ENCODE measurements around the gene EDC3.
"Not testable (repeated sequence)": the region's sequence is repeated elsewhere in the genome, so short reads cannot be mapped to it uniquely, and the experiment has no call there.

EDC3 gene

DNA sequence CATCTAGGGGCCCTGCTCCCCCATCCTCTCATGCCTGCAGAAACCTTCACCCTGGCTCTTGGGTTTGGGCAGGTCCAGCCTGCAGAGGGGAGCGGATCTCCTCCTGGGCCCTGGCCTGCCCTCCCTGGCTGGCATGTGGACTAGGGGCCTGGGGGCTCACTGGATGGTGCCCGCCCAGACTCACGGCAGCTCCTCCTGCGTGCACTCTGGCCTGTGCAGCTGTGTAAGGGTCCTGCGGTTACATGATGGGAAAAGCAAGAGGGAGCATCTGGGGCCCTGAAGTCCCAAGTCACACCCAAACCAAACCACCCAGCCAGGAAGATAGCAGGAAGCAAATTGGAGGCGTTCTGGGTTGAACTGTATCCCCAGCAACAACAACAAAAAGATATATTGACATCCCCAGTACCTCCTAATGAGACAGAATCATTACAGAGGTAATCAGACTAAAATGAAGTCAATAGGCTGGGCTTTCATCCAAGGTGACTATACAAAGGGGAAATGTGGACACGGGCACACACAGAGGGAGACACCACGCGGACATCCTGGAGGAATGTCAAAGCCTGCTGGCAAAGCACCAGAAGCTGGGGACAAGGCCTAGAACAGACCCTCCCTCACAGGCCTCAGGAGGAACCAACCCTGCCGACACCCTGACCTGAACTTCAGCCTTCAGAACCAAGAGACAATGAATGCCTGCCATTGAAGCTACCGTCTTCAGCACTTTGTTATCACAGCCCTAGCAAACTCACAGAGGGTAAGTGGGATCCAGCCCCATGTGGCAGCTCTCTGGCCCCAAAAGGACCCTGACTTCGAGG lies 90.6 kb downstream of the EDC3 start:
- DNase-seq, result no peak

DNA sequence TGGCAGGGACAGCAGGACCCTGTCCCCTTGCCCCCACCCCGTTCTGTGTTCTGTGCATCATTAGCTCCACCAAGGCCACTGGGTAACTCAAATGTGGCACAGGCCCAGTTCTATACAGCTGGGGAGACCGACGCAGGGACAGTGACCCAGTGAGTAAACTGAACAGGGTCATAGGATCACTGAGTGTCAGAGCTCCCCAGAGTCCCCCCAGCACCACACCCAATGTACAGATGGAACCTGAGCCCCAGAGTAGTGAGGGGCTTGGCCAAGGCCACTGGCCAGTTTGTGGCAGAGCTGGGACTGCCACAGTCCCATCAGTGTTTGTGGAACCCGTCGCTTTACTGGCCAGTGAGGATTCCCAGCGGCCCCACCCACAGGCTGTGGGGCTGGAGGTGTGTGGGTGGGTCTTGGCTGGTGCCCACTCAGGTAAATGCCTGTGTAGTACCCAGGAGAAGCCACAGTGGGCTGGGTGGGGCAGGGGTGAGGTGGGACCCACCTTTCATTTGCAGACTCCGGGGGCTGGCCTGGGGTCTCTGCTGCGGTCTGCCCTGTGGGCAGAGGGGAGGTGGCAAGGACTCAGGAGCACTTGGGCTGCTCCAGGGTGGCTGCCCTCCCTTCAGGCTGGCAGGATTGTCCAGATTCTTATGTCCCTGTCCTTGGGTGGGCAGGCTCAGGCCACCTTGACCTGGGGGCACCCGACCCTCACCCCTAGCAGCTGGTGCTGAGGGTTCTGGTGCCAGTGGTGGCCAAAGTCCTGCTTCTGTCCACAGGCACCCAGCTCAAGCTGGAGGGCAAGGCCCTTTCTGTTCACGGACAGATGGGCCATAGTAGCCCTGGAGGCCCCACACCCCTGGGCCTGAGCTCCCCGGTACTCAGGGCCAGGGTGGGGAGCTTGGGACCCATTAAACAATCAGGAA lies 91.8 kb downstream of the EDC3 start:
- DNase-seq, result no peak

DNA sequence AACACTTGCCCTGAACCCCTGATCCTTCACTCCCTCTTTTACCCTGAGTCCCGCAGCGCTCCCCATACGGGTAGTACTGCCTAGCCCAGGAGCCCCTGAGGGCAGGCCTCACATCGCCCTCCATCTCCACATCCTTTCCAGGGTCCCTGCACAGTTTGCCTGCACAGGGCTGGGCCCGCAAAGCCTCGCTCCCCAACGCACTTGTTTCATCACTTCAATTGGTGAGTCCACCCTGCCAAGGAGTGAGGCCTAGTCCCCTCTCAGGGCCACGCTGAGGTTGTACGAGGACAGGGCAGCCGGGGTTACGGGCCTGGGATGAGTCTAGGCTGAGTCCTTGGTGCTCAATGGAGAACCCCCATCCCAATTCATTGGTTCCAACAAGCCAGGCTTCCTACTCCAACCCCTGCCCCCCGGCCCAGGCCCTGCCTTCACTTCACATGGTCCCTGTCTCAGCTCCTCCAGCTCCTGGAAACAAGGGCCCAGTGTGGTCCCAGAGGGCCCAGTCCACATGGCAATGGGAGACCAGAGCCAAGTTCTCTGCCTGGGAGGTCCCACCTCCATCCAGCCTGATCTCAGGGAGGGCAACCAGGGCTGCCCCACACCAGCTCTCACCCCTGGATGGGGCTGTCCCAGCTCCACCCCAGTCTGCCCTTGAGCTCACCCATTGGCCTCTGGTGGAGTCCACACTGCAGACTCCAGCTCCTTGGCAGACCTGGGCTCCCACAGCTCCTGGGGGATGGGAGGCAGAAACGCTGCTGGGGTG lies 92.6 kb downstream of the EDC3 start:
- no peak for DNase-seq

DNA sequence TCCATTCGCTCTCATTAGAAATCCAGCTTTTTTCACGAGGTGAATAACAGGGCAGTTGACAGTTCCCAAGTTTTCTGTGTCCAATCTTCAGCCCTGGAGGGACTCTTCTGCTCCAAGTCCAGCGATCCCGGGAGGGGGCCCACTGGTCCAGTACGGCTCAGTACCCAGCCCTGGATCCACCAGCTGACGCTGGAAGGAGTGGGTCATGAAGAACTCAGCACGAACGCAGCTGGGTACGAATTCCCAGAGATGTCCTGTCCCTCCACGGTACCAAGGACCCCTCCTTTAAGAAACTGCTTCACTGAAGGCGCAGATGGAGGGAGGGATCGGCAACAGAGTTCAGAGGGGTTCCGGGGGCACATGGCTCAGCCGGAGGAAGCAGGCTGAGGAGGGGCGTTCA lies 96.7 kb downstream of the EDC3 start:
- no peak for DNase-seq

DNA sequence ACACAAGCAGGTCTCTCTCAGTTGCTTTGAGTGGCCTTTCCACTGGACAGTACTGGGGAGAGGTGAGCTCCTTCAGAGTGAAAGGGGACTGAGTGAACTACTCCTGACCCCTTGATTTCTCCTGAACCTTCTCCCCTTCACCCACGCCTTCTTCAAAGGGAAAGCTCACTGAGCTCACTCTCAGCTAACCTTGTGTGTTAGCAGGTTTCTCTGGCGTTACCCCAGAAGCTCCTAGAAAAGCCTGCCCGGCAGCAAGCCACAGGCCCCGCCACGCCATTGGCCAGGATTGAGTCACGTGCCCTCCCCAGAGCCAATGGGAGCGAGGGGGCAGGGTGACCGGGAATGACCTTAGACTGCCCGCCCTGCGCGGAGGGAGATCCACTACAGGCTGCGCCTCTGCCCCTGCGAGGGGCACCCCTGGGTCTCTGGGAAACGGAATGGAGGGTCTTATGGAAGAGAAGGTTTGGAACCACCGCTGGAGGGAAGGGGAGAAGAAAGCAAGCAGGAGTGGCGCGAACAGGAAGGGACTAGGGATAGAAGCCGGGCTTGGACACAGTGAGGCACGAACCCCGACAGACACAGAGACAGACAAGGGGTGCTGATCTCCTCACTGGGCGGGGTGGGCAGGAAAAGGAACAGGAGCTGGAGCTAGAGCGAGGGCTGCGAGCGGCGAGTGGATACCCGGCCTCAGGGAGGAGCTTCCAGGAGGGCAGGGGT lies 97.5 kb downstream of the EDC3 start:
- peak; percentile 93 for DNase-seq

DNA sequence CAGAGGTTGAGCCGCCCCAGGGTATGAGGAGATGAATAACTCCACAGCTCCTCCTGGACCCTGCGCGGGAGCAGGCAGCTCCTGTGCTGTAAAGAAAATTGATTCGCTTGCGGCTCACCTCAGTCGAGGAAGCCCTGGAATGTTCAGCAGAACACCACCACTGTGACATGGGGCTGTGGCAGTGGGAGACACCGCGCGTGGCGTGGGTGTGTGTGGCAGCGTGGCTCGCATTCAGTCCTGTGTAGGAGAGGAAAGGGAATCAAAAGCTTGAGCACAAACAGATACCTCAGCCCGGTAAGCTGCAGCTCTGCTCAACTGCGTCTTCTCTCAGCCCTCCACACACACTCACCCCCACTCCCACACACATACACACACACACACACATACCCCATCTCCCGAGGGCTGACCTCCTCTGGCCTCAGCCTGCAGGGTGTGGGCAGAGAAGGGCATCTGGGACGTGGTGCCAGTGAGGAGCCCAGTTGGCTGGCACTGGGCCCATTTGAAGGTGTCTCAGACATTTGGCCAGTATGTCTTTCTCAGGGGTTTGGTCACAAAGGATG lies 98.6 kb downstream of the EDC3 start:
- not testable (repeated sequence) for DNase-seq

DNA sequence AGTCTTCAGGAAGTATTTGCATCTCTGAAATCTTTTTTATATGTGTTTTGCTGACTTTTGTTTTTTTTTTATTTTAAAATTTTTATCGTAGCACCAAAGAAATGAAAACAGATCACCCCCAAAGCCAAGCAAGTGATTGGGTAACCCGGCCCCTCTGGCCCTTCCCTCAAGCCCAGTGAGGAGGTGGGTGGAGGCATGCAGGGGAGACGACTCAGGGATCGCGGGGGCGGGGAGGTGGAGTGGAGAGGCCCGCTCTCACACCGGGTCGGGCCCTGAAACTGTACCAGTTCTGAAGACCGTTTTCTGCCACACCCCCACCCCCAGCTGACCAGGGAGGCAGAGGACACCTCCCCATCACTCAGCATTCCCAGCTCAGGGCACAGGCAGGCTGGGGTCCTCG lies 99.1 kb downstream of the EDC3 start:
- not testable (repeated sequence) for DNase-seq

DNA sequence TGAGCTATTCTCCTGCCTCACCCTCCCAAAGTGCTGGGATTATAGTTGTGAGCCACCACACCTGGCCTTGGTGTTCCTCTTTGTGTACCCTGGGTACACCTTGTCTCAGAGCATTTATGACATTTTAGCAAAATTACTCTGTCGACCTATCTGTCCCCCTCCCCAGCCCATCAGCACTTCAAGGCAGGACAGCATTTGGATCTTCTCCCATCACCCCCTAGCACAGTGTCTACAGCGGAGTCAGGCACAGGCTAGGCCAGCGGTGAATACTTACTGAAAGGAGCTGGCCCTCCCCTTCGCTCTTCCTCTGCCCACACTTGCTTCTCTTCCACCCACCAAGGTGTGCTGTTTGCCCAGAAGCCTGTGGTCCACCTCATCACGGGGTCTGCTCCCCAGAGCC lies 100.6 kb downstream of the EDC3 start:
- no peak for DNase-seq

DNA sequence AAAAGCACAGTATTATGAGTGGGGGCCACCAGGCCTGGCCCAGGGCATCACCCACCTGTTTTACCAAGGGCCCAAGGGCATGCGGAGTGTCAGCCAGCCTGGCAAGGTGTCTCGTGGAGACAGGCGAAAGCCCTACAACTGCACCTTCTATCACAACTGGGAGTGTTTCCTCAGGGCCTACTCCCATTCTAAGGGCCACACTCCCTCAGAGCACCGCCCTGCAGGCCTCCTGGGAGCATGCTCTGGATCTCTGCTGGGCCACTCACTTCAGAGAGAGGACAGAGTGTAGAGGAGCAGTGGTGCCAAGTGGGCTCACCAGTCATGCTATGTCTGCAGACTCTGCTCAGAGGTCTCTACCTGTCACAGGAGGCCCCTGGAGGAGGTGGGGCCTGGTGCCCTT lies 101.4 kb downstream of the EDC3 start:
- DNase-seq, result no peak

DNA sequence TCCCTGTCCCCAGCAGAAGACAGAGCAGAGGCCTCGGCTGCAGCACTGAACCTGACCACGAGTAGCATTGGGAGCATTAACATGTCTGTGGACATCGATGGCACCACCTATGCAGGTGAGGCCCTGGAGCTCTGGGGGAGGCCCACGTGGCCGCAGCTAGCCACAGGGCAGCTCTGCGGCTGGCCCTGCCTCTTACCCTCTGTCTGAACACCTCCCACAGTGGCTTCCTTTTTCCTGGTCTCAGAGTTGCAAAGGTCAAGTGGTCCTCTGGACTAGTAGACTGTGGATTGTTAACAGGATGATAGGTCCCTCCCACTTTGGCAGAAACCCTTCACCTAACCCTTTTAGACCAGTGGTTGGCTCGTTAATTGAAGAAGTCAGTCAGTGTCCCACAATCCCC lies 102.7 kb downstream of the EDC3 start:
- DNase-seq, result no peak

DNA sequence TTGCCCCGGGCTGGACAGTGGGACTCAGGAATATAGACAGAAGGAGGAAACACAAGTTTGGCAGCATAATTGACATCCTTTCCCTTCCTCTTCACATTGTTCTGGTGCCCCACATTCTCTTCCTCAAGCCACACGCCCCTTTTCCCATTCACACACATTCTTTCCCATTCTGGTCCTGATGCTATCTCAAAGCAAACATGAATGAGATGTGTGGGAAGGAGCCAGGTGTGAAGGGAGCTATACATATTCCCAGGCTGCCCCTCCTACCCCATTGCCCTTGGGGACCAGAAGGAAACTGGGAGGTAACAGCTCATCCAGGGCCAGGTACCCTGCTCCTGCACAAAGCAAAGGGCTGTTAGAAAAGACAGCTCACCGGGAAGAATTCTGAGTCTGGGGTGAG lies 103.6 kb downstream of the EDC3 start:
- no peak for DNase-seq

DNA sequence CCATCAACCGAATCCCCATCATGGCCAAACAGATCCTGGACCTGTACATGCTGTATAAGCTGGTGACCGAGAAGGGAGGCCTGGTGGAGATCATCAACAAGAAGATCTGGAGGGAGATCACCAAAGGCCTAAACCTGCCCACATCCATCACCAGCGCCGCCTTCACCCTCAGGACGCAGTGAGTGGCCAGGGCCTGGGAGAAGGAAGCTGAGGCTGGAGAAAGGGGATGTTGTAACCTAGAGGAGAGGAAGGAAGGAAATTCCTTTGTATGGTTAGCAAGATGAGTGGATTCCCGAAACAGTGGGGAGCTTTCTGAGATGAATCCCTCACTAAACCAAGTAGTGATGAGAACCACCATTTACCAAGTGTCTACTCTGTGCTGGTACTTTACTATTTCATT lies 106.0 kb downstream of the EDC3 start:
- DNase-seq, result no peak

DNA sequence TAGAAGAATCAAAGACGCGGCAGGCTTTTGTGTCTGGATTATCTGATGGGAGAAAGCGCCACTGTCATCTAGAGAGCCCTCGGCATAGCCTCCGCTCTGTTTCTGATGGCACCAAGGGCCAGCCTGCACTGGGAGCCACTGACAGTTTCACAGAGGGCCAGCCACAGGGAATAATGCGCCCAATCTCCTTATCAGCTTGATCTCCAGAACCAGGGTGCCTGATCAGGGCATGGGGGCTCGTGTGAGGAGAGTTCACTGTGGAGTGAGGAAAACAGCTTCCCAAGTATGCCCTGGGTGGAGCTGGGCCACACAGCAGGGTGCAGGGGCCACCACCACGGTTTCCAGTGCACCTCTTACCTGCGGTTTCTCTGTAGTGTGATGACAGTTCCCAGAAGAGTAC lies 110.0 kb downstream of the EDC3 start:
- DNase-seq, result no peak

DNA sequence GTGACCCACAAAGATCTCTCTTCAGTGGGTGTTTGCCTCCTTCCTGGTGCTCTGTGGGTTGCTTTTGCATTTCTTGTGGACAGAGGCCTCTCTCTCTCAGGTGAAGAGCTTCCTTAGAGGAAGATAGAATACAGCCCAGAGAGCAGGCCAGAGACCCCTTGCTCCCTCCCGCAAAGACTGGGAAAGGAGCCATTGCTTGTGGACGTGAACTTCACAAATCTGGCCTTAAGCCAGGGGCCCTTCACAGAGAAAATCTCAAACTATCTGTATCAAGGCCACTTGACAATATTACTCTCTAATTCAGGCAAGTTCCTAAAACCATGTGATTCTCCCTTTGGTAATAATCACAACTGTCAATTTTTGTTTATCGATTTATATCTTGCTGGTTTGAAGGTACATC lies 110.6 kb downstream of the EDC3 start:
- DNase-seq, result no peak

DNA sequence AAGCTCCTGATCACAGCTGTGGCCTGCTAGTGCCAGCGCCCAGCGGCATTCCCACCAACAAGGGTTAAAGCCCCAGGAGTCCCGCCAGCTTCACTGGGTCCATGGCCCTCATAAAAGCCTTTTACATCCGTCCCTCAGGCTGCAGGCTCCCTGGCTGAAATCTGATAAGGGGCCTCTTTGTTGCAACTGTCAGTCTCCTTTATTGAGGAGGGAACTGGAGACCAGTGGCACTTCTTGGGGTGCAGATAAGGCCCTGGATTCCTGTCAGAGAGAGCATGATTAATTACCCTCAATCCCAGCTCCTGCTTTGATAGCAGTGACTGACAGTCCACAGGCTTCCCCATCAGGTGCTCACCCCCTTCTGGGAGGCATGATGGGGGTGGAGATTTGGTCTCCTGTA lies 111.0 kb downstream of the EDC3 start:
- no peak for DNase-seq

DNA sequence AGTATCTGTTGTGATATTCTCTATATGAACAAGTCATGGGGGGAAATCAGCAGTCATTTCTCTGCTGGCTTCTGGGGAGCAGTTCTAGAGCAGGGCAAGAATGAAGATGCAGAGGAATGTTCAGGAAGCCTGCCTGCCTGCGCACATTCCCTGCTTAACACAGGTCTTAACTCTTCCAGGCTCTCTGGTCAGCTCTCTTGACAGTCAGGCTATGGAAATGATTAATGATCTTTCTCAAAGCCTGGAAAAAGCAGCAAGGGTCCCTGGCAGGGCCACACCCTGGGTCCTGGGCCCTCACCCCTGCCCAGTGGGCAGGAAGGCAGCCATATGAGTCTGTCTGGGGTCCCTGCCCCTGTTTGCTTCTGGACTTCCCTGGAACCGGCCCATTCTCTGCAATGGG lies 111.6 kb downstream of the EDC3 start:
- DNase-seq, result no peak

Data from left hindlimb (tissue), 1 donor.